SH-SY5Y (cell line): ENCODE measurements around the gene RTN4RL1.
A peak's percentile ranks its signal among the peaks of the same experiment; 100 is the strongest.

Experiments used
- GATA2 ChIP-seq: IDR thresholded peaks from 2 replicates; pipeline ENCODE4 v1.6.1; 2011; ENCODE audit warnings: mild to moderate bottlenecking, low read depth, low read length
- GATA3 ChIP-seq: IDR thresholded peaks from 2 replicates; pipeline ENCODE4 v1.6.1; 2011; ENCODE audit warnings: low read depth, mild to moderate bottlenecking, low read length, moderate library complexity

Gene RTN4RL1

GRCh38 chr17:2055292-2056205 is 30.4 kb upstream of the RTN4RL1 start:
- TF ChIP-seq GATA3 (no peak), GATA2 (no peak)

GRCh38 chr17:2054512-2055291 is 29.6 kb upstream of the RTN4RL1 start, which contains the start of gene HIC1:
Gene HIC1 (plus strand): TSS chr17:2055103. CDS start chr17:2056691, 1,588 bp downstream.
- TF ChIP-seq GATA2 (peak; percentile 74), GATA3 (no peak)

- TF ChIP-seq GATA2 (no peak), GATA3 (no peak)
These were observed 29.1 kb upstream of the RTN4RL1 start for GRCh38 chr17:2054262-2054511.

GRCh38 chr17:2053380-2054261 is 28.5 kb upstream of the RTN4RL1 start:
- TF ChIP-seq GATA3, result no peak
- no peak for TF ChIP-seq GATA2

GRCh38 chr17:2051933-2052559 is 26.9 kb upstream of the RTN4RL1 start:
- no peak for TF ChIP-seq GATA3
- no peak for TF ChIP-seq GATA2

GRCh38 chr17:2051061-2051932 is 26.2 kb upstream of the RTN4RL1 start:
- TF ChIP-seq GATA2 (no peak), GATA3 (no peak)

GRCh38 chr17:2050300-2051060 is 25.3 kb upstream of the RTN4RL1 start:
- no peak for TF ChIP-seq GATA2
- no peak for TF ChIP-seq GATA3

GRCh38 chr17:2049333-2050299 is 24.5 kb upstream of the RTN4RL1 start:
- TF ChIP-seq GATA2 (0 out of 2 replicates have a peak, but pooled peaks have one; percentile 4), GATA3 (no peak)

GRCh38 chr17:2048805-2049204 is 23.7 kb upstream of the RTN4RL1 start:
- TF ChIP-seq GATA2 (no peak), GATA3 (no peak)

- TF ChIP-seq GATA3, result no peak
- TF ChIP-seq GATA2, result no peak
These were observed 22.5 kb upstream of the RTN4RL1 start for GRCh38 chr17:2047590-2047989.
